Bone marrow (tissue), 2 donors: ENCODE measurements around the gene DOK1.

Experiments used
- DNase-seq, 2 donors: peaks; one replicate each; lab custom pipeline; 2025; lab: John Stamatoyannopoulos, UW

Gene DOK1

DNA sequence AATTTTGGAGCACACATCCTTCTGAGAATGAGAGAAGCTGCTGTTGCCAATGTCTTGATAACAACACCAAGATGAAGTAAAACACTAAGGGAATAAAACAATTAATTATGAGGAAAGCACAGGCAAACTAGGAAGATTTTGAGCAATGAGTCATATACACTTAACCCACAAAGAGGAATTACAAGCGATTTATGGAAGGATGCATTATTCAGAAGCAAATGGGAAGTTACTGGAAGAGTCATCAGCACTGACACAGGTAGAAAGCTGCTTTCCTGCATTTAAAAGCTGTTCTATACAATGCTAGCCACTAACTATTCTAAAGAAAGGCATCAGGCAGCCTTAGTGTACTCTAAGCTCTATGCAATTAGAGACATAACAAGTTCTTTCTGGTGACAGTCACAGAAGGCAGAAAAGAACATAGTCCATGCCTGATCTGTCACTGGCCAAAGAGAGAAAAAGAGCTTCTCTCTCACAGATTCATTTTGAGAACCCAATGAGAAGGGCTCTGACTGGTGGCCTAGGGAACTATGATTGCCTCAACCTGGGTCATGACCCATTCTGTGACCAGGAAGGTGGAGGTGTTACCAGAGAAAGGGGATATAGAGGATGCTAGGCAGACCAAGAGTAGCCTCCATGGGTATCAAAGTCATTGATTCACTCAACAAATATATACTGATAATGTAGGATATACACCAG is 48.2 kb downstream of the DOK1 start:
- DNase-seq, result no peak

DNA sequence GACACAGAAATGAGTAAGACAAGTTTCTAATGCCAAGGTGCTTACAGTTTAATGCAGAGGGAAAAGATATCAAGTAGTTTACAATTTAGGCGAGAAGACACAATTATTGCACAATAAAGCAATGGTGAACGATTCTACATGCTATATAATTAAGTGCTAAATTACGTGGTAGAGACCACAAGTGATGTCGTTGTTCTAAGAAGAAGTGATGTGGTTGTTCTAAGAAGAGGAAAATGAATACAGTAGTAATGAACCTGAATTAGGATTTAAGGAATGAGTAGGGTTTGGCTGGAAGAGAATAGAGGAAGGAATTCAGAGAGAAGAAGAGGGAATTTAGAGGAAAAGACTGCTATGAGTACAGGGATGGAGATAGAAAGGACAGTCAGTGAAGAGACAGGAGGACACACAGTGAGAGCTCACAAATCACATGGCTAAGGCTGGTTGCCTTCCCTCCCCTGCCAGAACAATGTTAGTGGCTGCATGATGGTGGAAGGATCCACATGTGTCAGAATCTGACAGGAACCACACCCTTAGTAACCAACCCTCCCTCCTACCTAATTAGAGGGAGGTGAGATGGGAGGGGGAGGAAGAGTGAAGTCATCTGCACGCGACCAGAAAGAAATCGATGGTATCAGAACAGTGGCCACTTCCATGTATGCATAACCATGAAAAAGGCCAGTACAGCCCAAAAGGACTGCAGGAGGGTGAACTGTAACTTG is 48.9 kb downstream of the DOK1 start:
- DNase-seq, result no peak

DNA sequence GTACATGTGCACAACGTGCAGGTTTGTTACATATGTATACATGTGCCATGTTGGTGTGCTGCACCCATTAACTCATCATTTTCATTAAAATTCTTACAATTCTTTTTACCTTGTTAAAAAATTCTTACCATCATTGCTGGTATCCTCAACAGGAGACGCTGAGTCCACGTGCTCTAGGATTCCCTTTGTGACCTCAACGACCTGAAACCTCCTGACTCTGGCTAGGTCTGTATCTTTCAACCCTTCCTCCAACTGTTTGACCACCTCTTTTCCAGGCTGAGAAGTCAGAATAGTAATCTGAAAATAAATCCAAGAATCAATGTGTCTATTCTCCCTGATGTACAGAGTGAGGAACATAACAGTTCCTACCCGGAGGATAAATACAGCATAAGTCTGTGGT is 52.4 kb downstream of the DOK1 start:
- DNase-seq, result no peak
